Measurements from ENCODE around the gene ZNF467.

The ZNF467 gene

GRCh38 chr7:149785983-149786382 is 12.6 kb upstream of the ZNF467 start:
- no peak for DNase-seq (ENCODE audit: low read depth)

GRCh38 chr7:149785402-149785801 is 12.0 kb upstream of the ZNF467 start:
- DNase-seq (ENCODE audit: low read depth) = no peak

- DNase-seq (ENCODE audit: low read depth) = no peak
Measured at GRCh38 chr7:149784251-149784608, 10.8 kb upstream of the ZNF467 start.

GRCh38 chr7:149783386-149784250 is 10.2 kb upstream of the ZNF467 start:
- DNase-seq (ENCODE audit: low read depth) = no peak

GRCh38 chr7:149782682-149783345 is 9.4 kb upstream of the ZNF467 start:
- no peak for DNase-seq (ENCODE audit: low read depth)

GRCh38 chr7:149781921-149782320 is 8.5 kb upstream of the ZNF467 start:
- DNase-seq (ENCODE audit: low read depth) = no peak

- DNase-seq (ENCODE audit: low read depth) = no peak
Measured at GRCh38 chr7:149780636-149781419, 7.4 kb upstream of the ZNF467 start.

- DNase-seq (ENCODE audit: low read depth) = no peak
Measured at GRCh38 chr7:149780056-149780455, 6.7 kb upstream of the ZNF467 start.

- DNase-seq (ENCODE audit: low read depth) = no peak
Measured at GRCh38 chr7:149779502-149779805, 6.1 kb upstream of the ZNF467 start.

GRCh38 chr7:149778696-149779501 is 5.5 kb upstream of the ZNF467 start:
- DNase-seq (ENCODE audit: low read depth) = no peak

GRCh38 chr7:149778327-149778637 is 4.9 kb upstream of the ZNF467 start:
- DNase-seq (ENCODE audit: low read depth) = no peak

- DNase-seq (ENCODE audit: low read depth) = no peak
Measured at GRCh38 chr7:149777551-149778326, 4.4 kb upstream of the ZNF467 start.

GRCh38 chr7:149776848-149777407 is 3.5 kb upstream of the ZNF467 start:
- DNase-seq (ENCODE audit: low read depth) = no peak

- no peak for DNase-seq (ENCODE audit: low read depth)
Measured at GRCh38 chr7:149776289-149776688, 2.9 kb upstream of the ZNF467 start.

- DNase-seq (ENCODE audit: low read depth) = no peak
Measured at GRCh38 chr7:149775176-149775556, 1.8 kb upstream of the ZNF467 start.

GRCh38 chr7:149774237-149775175 is 1.1 kb upstream of the ZNF467 start:
- no peak for DNase-seq (ENCODE audit: low read depth)

GRCh38 chr7:149772956-149773434 is 393 bp downstream of the ZNF467 start:
- DNase-seq (ENCODE audit: low read depth) = no peak

GRCh38 chr7:149772241-149772955 is 990 bp downstream of the ZNF467 start:
- no peak for DNase-seq (ENCODE audit: low read depth)

GRCh38 chr7:149771720-149772240 is 1.6 kb downstream of the ZNF467 start:
- DNase-seq (ENCODE audit: low read depth) = peak; percentile 72
